ENCODE data around the gene PHKA2.

DNA sequence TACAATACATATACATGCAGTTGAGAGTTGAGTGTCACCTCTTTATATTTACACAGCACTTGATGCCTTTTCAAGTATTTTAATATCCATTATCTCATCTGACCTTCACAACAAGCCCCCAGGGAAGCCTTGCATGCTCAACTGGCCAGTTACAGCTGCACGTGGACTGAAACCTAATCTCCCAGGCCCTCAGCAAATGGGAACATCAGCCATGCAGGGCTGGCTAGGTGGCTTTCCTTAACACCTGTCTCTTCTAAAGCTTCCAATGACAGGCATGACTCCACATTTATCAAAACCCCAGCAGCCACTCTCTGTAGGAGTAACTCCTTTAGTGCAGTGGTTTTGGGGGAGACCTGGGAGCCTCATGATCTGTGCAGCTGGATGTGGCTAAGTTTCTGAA, 56.4 kb downstream of the PHKA2 start:
- TF ChIP-seq, protein P1, sequence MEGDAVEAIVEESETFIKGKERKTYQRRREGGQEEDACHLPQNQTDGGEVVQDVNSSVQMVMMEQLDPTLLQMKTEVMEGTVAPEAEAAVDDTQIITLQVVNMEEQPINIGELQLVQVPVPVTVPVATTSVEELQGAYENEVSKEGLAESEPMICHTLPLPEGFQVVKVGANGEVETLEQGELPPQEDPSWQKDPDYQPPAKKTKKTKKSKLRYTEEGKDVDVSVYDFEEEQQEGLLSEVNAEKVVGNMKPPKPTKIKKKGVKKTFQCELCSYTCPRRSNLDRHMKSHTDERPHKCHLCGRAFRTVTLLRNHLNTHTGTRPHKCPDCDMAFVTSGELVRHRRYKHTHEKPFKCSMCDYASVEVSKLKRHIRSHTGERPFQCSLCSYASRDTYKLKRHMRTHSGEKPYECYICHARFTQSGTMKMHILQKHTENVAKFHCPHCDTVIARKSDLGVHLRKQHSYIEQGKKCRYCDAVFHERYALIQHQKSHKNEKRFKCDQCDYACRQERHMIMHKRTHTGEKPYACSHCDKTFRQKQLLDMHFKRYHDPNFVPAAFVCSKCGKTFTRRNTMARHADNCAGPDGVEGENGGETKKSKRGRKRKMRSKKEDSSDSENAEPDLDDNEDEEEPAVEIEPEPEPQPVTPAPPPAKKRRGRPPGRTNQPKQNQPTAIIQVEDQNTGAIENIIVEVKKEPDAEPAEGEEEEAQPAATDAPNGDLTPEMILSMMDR (IDR thresholded peaks at IDR 0.05), result no peak
- TF ChIP-seq POLR2A (IDR thresholded peaks at IDR 0.05), result no peak
